Measurements from ENCODE around the gene HORMAD2. TPM values are rescaled to one million over a fixed set of nuclear protein-coding genes. Genes with fewer than 3 reads are reported as not detected.

Gene HORMAD2
- total and polyA plus RNA-seq, 2 donors = 0.09 to 0.11 TPM

DNA sequence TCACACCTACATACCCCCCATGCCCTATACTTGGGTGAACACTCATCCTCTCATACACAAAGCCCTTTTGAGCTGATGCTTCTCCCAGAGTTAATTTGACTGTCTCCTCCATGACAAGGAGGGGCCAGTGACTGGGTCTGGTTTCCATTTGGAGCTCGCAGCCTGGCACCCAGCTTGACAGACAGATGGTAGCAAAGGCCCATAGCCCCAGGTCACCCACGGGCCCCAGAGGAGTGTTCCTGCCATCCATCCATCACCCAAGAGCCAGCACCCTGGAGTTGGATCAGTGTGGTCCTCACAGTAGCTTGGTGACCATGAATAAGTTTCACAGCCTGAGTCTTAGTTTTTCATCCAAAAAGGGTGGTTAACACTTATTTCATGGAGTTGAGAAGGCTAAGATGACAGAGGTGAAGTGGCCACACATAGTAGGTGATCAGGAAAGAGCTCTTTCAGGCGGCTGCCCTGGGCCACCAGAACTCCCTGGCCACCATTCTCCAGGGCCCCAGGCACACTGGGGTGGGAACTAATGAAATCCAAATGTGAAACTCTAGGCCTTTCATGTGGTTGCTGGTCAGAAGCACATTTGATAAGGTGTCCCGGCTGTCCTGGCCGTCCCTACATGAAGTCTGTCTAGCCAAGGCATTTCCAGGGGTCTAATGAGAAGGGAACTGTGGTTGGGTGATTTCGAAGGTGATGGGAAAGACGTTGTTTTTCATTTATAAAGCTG is 123.9 kb downstream of the HORMAD2 start:
- peaks cover 0 to 27% of the 10 kb centered on the region in 2 donors for H3K4me1 ChIP-seq (ENCODE audit: control insufficient read depth in 2 of 2, insufficient read depth in 2 of 2, low read length in 2 of 2)
- WGBS = 91% methylated on average over 7 of the region's 7 CpGs
- no peaks in the 10 kb centered on the region for H3K9me3 ChIP-seq (ENCODE audit: control insufficient read depth in 2 of 2, insufficient read depth in 1 of 2, low read length in 1 of 2)
- no peaks in the 10 kb centered on the region for H3K27me3 ChIP-seq (ENCODE audit: control insufficient read depth in 2 of 2, insufficient read depth in 1 of 2, low read length in 1 of 2)
- no peak overlapping the region for H3K4me3 ChIP-seq (ENCODE audit: low read length in 2 of 2)
- H3K36me3 ChIP-seq (ENCODE audit: control insufficient read depth in 2 of 2, insufficient read depth in 2 of 2, low read length in 1 of 2) = no peaks in the 10 kb centered on the region
- peak overlapping the region in 1 of 2 donors; percentile 43 for H3K27ac ChIP-seq (ENCODE audit: low read depth in 1 of 2, low read length in 1 of 2)
- no peak for DNase-seq (ENCODE audit: low read depth in 6 of 9, low spot score in 9 of 9)

DNA sequence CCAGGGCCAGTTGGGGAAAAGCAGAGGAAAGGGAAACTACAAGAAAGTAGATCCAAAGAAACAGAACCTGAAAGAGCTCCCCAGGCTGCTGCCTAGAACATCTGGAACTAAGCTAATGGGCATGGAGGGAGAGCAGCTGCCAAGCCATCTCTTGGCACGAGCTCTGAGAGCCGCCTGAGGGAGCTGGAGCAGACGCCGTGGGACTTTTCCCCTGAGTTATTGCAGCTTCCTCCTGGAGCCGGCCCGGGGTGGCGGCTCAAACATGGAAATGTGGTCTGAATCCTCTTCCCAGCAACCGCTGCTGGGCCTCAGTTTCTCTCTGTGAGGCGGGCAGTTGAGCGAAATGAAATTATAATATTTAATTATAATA is 124.5 kb downstream of the HORMAD2 start:
- Histone ChIP-seq H3K4me1 (ENCODE audit: control insufficient read depth in 2 of 2, insufficient read depth in 2 of 2, low read length in 2 of 2) (peaks cover 0 to 30% of the 10 kb centered on the region in 2 donors), H3K9me3 (ENCODE audit: control insufficient read depth in 2 of 2, insufficient read depth in 1 of 2, low read length in 1 of 2) (no peaks in the 10 kb centered on the region), H3K4me3 (ENCODE audit: low read length in 2 of 2) (no peak overlapping the region), H3K27ac (ENCODE audit: low read depth in 1 of 2, low read length in 1 of 2) (peak overlapping the region in 1 of 2 donors; percentile 43), H3K27me3 (ENCODE audit: control insufficient read depth in 2 of 2, insufficient read depth in 1 of 2, low read length in 1 of 2) (no peaks in the 10 kb centered on the region), H3K36me3 (ENCODE audit: control insufficient read depth in 2 of 2, insufficient read depth in 2 of 2, low read length in 1 of 2) (no peaks in the 10 kb centered on the region)
- DNase-seq (ENCODE audit: low read depth in 6 of 9, low spot score in 9 of 9) = no peak
- WGBS = 96% methylated on average over 10 of the region's 10 CpGs

- peaks cover 0 to 30% of the 10 kb centered on the region in 2 donors for H3K4me1 ChIP-seq (ENCODE audit: control insufficient read depth in 2 of 2, insufficient read depth in 2 of 2, low read length in 2 of 2)
- H3K4me3 ChIP-seq (ENCODE audit: low read length in 2 of 2) = no peak overlapping the region
- H3K9me3 ChIP-seq (ENCODE audit: control insufficient read depth in 2 of 2, insufficient read depth in 1 of 2, low read length in 1 of 2) = no peaks in the 10 kb centered on the region
- H3K36me3 ChIP-seq (ENCODE audit: control insufficient read depth in 2 of 2, insufficient read depth in 2 of 2, low read length in 1 of 2) = no peaks in the 10 kb centered on the region
- H3K27ac ChIP-seq (ENCODE audit: low read depth in 1 of 2, low read length in 1 of 2) = no peak overlapping the region
- H3K27me3 ChIP-seq (ENCODE audit: control insufficient read depth in 2 of 2, insufficient read depth in 1 of 2, low read length in 1 of 2) = no peaks in the 10 kb centered on the region
- WGBS = 96% methylated on average over 25 of the region's 25 CpGs
- no peak for DNase-seq (ENCODE audit: low read depth in 6 of 9, low spot score in 9 of 9)
Measured at GRCh38 chr22:30205281-30206115, 125.2 kb downstream of the HORMAD2 start.

- H3K27me3 ChIP-seq (ENCODE audit: control insufficient read depth in 2 of 2, insufficient read depth in 1 of 2, low read length in 1 of 2) = no peaks in the 10 kb centered on the region
- 94% methylated on average over 16 of the region's 16 CpGs for WGBS
- H3K9me3 ChIP-seq (ENCODE audit: control insufficient read depth in 2 of 2, insufficient read depth in 1 of 2, low read length in 1 of 2) = no peaks in the 10 kb centered on the region
- no peak overlapping the region for H3K27ac ChIP-seq (ENCODE audit: low read depth in 1 of 2, low read length in 1 of 2)
- H3K4me1 ChIP-seq (ENCODE audit: control insufficient read depth in 2 of 2, insufficient read depth in 2 of 2, low read length in 2 of 2) = peaks cover 0 to 30% of the 10 kb centered on the region in 2 donors
- H3K36me3 ChIP-seq (ENCODE audit: control insufficient read depth in 2 of 2, insufficient read depth in 2 of 2, low read length in 1 of 2) = no peaks in the 10 kb centered on the region
- no peak overlapping the region for H3K4me3 ChIP-seq (ENCODE audit: low read length in 2 of 2)
- no peak for DNase-seq (ENCODE audit: low read depth in 6 of 9, low spot score in 9 of 9)
Measured at GRCh38 chr22:30206944-30207343, 126.7 kb downstream of the HORMAD2 start.

DNA sequence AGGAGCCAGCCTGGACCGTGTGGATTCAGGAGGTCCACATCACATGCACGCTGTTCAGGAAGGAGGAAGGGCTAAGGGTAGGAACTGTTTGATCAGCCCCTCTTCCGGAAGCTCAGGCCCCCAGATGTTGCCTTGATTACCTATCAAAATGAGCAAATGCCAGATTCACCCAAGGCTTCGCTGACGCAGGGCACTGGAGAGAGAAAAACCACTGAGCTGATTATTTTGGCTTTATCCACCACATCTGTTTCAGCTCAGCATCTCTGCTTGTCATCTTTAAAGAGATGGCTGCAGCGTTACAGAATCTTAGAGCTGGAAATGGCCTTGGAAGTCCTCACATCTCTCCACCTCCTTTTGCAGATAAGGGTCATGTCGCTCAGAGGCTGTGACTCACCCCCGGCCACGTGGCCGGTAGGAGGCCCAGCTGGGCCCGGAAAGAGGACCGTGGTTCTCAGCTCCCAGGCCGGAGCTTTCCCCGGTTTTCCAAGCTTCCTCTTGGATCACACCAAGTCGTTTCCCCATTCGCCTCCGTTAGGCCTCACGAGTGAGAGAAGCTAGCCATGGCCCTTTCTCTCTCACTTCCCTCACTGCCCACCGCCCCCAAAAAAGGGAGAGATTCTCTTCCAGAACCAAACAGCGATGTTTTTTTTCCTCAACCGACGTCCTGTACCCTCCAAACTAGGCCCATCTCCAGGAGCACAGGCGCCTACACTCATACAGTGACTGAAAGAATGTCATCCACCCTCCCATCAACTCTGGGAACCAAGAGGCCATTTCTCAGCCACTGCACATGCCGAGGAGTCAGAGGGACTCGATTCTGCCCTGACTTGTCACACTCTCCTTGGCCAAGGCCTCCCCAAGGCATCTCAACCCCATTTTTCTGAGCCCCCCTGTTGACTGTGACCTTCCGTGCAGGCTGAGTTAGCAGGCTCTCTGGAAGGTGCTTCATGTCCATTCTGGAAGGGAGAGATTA is 128.7 kb downstream of the HORMAD2 start:
- H3K4me3 ChIP-seq (ENCODE audit: low read length in 2 of 2) = no peak overlapping the region
- peaks cover 0 to 38% of the 10 kb centered on the region in 2 donors for H3K4me1 ChIP-seq (ENCODE audit: control insufficient read depth in 2 of 2, insufficient read depth in 2 of 2, low read length in 2 of 2)
- H3K9me3 ChIP-seq (ENCODE audit: control insufficient read depth in 2 of 2, insufficient read depth in 1 of 2, low read length in 1 of 2) = peaks cover 0 to 4% of the 10 kb centered on the region in 2 donors
- WGBS = 80% methylated on average over 26 of the region's 26 CpGs
- H3K36me3 ChIP-seq (ENCODE audit: control insufficient read depth in 2 of 2, insufficient read depth in 2 of 2, low read length in 1 of 2) = no peaks in the 10 kb centered on the region
- peak overlapping the region in 1 of 2 donors; percentile 42 for H3K27ac ChIP-seq (ENCODE audit: low read depth in 1 of 2, low read length in 1 of 2)
- H3K27me3 ChIP-seq (ENCODE audit: control insufficient read depth in 2 of 2, insufficient read depth in 1 of 2, low read length in 1 of 2) = no peaks in the 10 kb centered on the region
- DNase-seq (ENCODE audit: low read depth in 6 of 9, low spot score in 9 of 9) = no peak

- no peak overlapping the region for H3K4me3 ChIP-seq (ENCODE audit: low read length in 2 of 2)
- H3K27me3 ChIP-seq (ENCODE audit: control insufficient read depth in 2 of 2, insufficient read depth in 1 of 2, low read length in 1 of 2) = no peaks in the 10 kb centered on the region
- H3K9me3 ChIP-seq (ENCODE audit: control insufficient read depth in 2 of 2, insufficient read depth in 1 of 2, low read length in 1 of 2) = peaks cover 0 to 4% of the 10 kb centered on the region in 2 donors
- H3K4me1 ChIP-seq (ENCODE audit: control insufficient read depth in 2 of 2, insufficient read depth in 2 of 2, low read length in 2 of 2) = peaks cover 0 to 38% of the 10 kb centered on the region in 2 donors
- 97% methylated on average over 6 of the region's 6 CpGs for WGBS
- no peak overlapping the region for H3K27ac ChIP-seq (ENCODE audit: low read depth in 1 of 2, low read length in 1 of 2)
- no peak for DNase-seq (ENCODE audit: low read depth in 6 of 9, low spot score in 9 of 9)
- H3K36me3 ChIP-seq (ENCODE audit: control insufficient read depth in 2 of 2, insufficient read depth in 2 of 2, low read length in 1 of 2) = no peaks in the 10 kb centered on the region
Measured at GRCh38 chr22:30209642-30210041, 129.4 kb downstream of the HORMAD2 start.

DNA sequence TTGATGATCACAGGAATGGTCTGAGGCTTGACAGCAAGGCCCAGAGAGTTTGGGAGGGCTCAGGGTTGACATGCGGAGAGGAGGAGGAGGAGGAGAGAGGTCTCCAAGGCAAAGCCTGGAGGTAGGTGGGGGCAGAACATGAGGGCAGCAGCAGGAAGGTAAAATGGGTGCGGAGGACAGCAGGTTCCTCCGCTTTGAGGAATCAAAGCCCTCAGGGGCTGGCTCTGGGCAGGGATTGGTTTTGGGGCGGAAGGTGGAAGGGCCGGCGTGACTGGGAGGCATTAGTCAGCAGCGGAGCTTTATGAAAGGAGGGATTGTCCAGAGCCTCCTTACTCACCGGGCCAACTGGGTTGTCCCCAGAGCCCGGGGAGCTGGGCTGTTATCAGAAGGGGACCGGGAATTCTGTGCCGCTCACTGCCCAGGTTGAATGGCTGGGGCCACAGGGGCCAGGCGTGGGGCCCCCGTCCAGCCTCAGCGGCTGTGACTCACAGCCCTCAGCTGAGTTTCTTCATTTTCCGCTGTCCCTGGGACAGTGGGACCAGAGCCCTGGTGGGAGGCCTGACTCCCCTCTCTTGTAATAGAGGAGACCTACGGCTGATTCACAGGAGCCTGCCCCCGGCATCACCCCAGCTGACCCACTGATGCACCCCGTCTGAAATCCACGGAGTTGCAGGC is 130.1 kb downstream of the HORMAD2 start:
- Histone ChIP-seq H3K4me1 (ENCODE audit: control insufficient read depth in 2 of 2, insufficient read depth in 2 of 2, low read length in 2 of 2) (peaks cover 0 to 40% of the 10 kb centered on the region in 2 donors), H3K36me3 (ENCODE audit: control insufficient read depth in 2 of 2, insufficient read depth in 2 of 2, low read length in 1 of 2) (no peaks in the 10 kb centered on the region), H3K9me3 (ENCODE audit: control insufficient read depth in 2 of 2, insufficient read depth in 1 of 2, low read length in 1 of 2) (peaks cover 0 to 4% of the 10 kb centered on the region in 2 donors), H3K27ac (ENCODE audit: low read depth in 1 of 2, low read length in 1 of 2) (no peak overlapping the region), H3K4me3 (ENCODE audit: low read length in 2 of 2) (no peak overlapping the region), H3K27me3 (ENCODE audit: control insufficient read depth in 2 of 2, insufficient read depth in 1 of 2, low read length in 1 of 2) (no peaks in the 10 kb centered on the region)
- no peak for DNase-seq (ENCODE audit: low read depth in 6 of 9, low spot score in 9 of 9)
- 96% methylated on average over 19 of the region's 19 CpGs for WGBS

GRCh38 chr22:30211124-30211820 is 131.0 kb downstream of the HORMAD2 start:
- Histone ChIP-seq H3K9me3 (ENCODE audit: control insufficient read depth in 2 of 2, insufficient read depth in 1 of 2, low read length in 1 of 2) (peaks cover 0 to 4% of the 10 kb centered on the region in 2 donors), H3K36me3 (ENCODE audit: control insufficient read depth in 2 of 2, insufficient read depth in 2 of 2, low read length in 1 of 2) (no peaks in the 10 kb centered on the region), H3K4me1 (ENCODE audit: control insufficient read depth in 2 of 2, insufficient read depth in 2 of 2, low read length in 2 of 2) (peaks cover 0 to 38% of the 10 kb centered on the region in 2 donors), H3K27ac (ENCODE audit: low read depth in 1 of 2, low read length in 1 of 2) (no peak overlapping the region), H3K27me3 (ENCODE audit: control insufficient read depth in 2 of 2, insufficient read depth in 1 of 2, low read length in 1 of 2) (no peaks in the 10 kb centered on the region), H3K4me3 (ENCODE audit: low read length in 2 of 2) (no peak overlapping the region)
- DNase-seq (ENCODE audit: low read depth in 6 of 9, low spot score in 9 of 9) = no peak
- 97% methylated on average over 18 of the region's 18 CpGs for WGBS
